Trophoblast cell (in vitro differentiated cells and primary cell): ENCODE results near the gene UBP1.

ENCODE experiments used
- DNase-seq, 2 donors: peaks; one replicate each; pipeline ENCODE4 v3.0.0-alpha.2; 2016
- H2AFZ ChIP-seq: 2 replicates; pipeline ENCODE4 v1.6.1; 2013; ENCODE audit warnings: low read length, moderate library complexity, mild to moderate bottlenecking; ENCODE audit not compliant: insufficient read depth, poor library complexity
- H2AK5ac ChIP-seq: 2 replicates; pipeline ENCODE4 v1.6.1; 2013; ENCODE audit warnings: mild to moderate bottlenecking, low read length
- H2BK120ac ChIP-seq: 2 replicates; pipeline ENCODE4 v1.6.1; 2013; ENCODE audit warnings: low read length, mild to moderate bottlenecking, moderate library complexity; ENCODE audit not compliant: insufficient read depth, poor library complexity
- H2BK12ac ChIP-seq: 2 replicates; pipeline ENCODE4 v1.6.1; 2013; ENCODE audit warnings: mild to moderate bottlenecking, low read length, moderate library complexity
- H2BK5ac ChIP-seq: 2 replicates; pipeline ENCODE4 v1.6.1; 2013; ENCODE audit warnings: low read length, low read depth, moderate library complexity, mild to moderate bottlenecking; ENCODE audit not compliant: poor library complexity
- H3K14ac ChIP-seq: 2 replicates; pipeline ENCODE4 v1.6.1; 2013; ENCODE audit warnings: mild to moderate bottlenecking, low read length
- H3K18ac ChIP-seq: 2 replicates; pipeline ENCODE4 v1.6.1; 2013; ENCODE audit warnings: mild to moderate bottlenecking, low read length
- H3K23ac ChIP-seq: 2 replicates; pipeline ENCODE4 v1.6.1; 2013; ENCODE audit warnings: low read length
- H3K27ac ChIP-seq: 2 replicates; pipeline ENCODE4 v1.5.1; 2013; ENCODE audit warnings: low read depth, mild to moderate bottlenecking, inconsistent platforms, low read length, moderate library complexity
- H3K27me3 ChIP-seq: 2 replicates; pipeline ENCODE4 v1.6.1; 2013; ENCODE audit warnings: inconsistent platforms, mild to moderate bottlenecking, low read length, moderate library complexity; ENCODE audit not compliant: insufficient read depth
- H3K36me3 ChIP-seq, 2 experiments: 1 replicate in 1 of 2; 2 replicates in 1 of 2; pipeline ENCODE4 v1.6.1; 2013; ENCODE audit warnings: low read length in 2 of 2, mild to moderate bottlenecking in 2 of 2, moderate library complexity in 1 of 2; ENCODE audit not compliant: insufficient read depth in 2 of 2, control insufficient read depth in 1 of 2
- H3K4ac ChIP-seq: 2 replicates; pipeline ENCODE4 v1.6.1; 2013; ENCODE audit warnings: low read depth, mild to moderate bottlenecking, low read length, moderate library complexity
- H3K4me1 ChIP-seq, 2 experiments: 1 replicate in 1 of 2; 2 replicates in 1 of 2; pipeline ENCODE4 v1.6.1; 2013; ENCODE audit warnings: low read length in 2 of 2, mild to moderate bottlenecking in 2 of 2, moderate library complexity in 1 of 2; ENCODE audit not compliant: insufficient read depth in 2 of 2, control insufficient read depth in 1 of 2
- H3K4me2 ChIP-seq: 2 replicates; pipeline ENCODE4 v1.6.1; 2013; ENCODE audit warnings: inconsistent platforms, mild to moderate bottlenecking, low read length, moderate library complexity
- H3K4me3 ChIP-seq: 2 replicates; pipeline ENCODE4 v1.5.1; 2013; ENCODE audit warnings: mild to moderate bottlenecking, low read depth, low read length, inconsistent platforms
- H3K79me1 ChIP-seq: one replicate; pipeline ENCODE4 v1.6.1; 2013; ENCODE audit warnings: low read length
- H3K79me2 ChIP-seq: 2 replicates; pipeline ENCODE4 v1.6.1; 2013; ENCODE audit warnings: low read length, mild to moderate bottlenecking; ENCODE audit not compliant: control insufficient read depth, insufficient read depth, poor library complexity
- H3K9ac ChIP-seq: 2 replicates; pipeline ENCODE4 v1.6.1; 2013; ENCODE audit warnings: mild to moderate bottlenecking, low read length
- H3K9me3 ChIP-seq: 2 replicates; pipeline ENCODE4 v1.6.1; 2013; ENCODE audit warnings: low read depth, mild to moderate bottlenecking, control low read depth, inconsistent platforms, low read length; ENCODE audit not compliant: insufficient read depth
- H4K12ac ChIP-seq: 2 replicates; pipeline ENCODE4 v1.6.1; 2013; ENCODE audit warnings: low read depth, mild to moderate bottlenecking, low read length, moderate library complexity
- H4K8ac ChIP-seq: 2 replicates; pipeline ENCODE4 v1.6.1; 2013; ENCODE audit warnings: low read depth, mild to moderate bottlenecking, low read length, moderate library complexity
- H4K91ac ChIP-seq: one replicate; pipeline ENCODE4 v1.6.1; 2013; ENCODE audit warnings: low read depth, mild to moderate bottlenecking, low read length, moderate library complexity
- WGBS: extraction: QIAGEN DNeasy Blood & Tissue Kit; methylation state at CpG from one replicate; pipeline ENCODE4 v1.1.7; 2013; ENCODE audit warnings: missing lambda C conversion rate; ENCODE audit not compliant: insufficient read length, insufficient coverage; ENCODE audit errors: extremely low coverage; 5-methylcytosine and 5-hydroxymethylcytosine counted together

The UBP1 gene

GRCh38 chr3:33437556-33438283, 2.5 kb downstream of the UBP1 start:
- Histone ChIP-seq H3K14ac (no peak overlapping the region), H3K27ac (no peak overlapping the region), H3K79me2 (peaks cover 23% of the 10 kb centered on the region), H3K4me2 (peak overlapping the region; percentile 96), H3K23ac (no peak overlapping the region), H2AK5ac (no peak overlapping the region), H4K12ac (no peak overlapping the region), H3K4me1 (peaks cover 0 to 10% of the 10 kb centered on the region in 2 experiments), H3K9me3 (no peaks in the 10 kb centered on the region), H3K4ac (peak overlapping the region; percentile 53), H2BK12ac (no peak overlapping the region), H3K27me3 (no peaks in the 10 kb centered on the region), H4K91ac (no peak overlapping the region), H2AFZ (no peak overlapping the region), H2BK120ac (no peak overlapping the region), H3K9ac (no peak overlapping the region), H3K18ac (no peak overlapping the region), H3K36me3 (no peaks in the 10 kb centered on the region), H4K8ac (no peak overlapping the region), H3K4me3 (no peak overlapping the region), H2BK5ac (no peak overlapping the region), H3K79me1 (peaks cover 16% of the 10 kb centered on the region)
- DNase-seq, result peak; percentile 33 to 59
- WGBS, result no CpG with 5 or more reads among the region's 3 CpGs

- DNase-seq, result no peak
- no peak overlapping the region for H4K12ac ChIP-seq
- H3K4ac ChIP-seq, result peak overlapping the region; percentile 58
- no CpG with 5 or more reads among the region's 2 CpGs for WGBS
- H3K9ac ChIP-seq, result no peak overlapping the region
- H3K9me3 ChIP-seq, result no peaks in the 10 kb centered on the region
- H2BK12ac ChIP-seq, result no peak overlapping the region
- no peak overlapping the region for H3K27ac ChIP-seq
- H3K79me2 ChIP-seq, result peaks cover 19% of the 10 kb centered on the region
- H3K18ac ChIP-seq, result no peak overlapping the region
- H3K23ac ChIP-seq, result no peak overlapping the region
- H3K14ac ChIP-seq, result no peak overlapping the region
- H3K4me1 ChIP-seq, result peaks cover 3 to 12% of the 10 kb centered on the region in 2 experiments
- no peak overlapping the region for H2AK5ac ChIP-seq
- no peak overlapping the region for H2BK5ac ChIP-seq
- no peaks in the 10 kb centered on the region for H3K36me3 ChIP-seq
- no peak overlapping the region for H4K8ac ChIP-seq
- no peak overlapping the region for H4K91ac ChIP-seq
- H3K79me1 ChIP-seq, result no peaks in the 10 kb centered on the region
- no peak overlapping the region for H2BK120ac ChIP-seq
- no peaks in the 10 kb centered on the region for H3K27me3 ChIP-seq
- no peak overlapping the region for H2AFZ ChIP-seq
- H3K4me3 ChIP-seq, result no peak overlapping the region
- H3K4me2 ChIP-seq, result no peak overlapping the region
Observed at GRCh38 chr3:33433843-33434242, 6.4 kb downstream of the UBP1 start.

DNA sequence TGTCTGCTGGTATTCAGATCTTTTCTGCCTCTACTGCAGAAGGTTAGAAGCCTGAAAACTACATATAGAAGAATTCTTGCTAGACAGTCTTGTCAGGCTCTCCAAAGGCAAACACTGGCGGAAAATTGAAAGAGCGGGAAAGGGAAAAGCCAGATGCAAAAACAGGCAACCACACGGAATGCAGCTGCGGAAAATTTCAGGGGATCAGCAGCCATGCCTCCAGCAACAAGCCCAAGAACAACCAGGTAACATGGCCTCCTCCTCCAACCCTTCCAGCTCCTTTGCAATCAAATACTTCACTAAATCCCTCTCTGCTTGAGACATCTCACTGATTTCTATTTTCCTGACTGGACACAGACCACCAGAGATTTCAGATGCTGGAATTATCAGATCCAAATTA, 9.6 kb downstream of the UBP1 start:
- no peak overlapping the region for H3K9ac ChIP-seq
- no peaks in the 10 kb centered on the region for H3K36me3 ChIP-seq
- H3K9me3 ChIP-seq, result no peaks in the 10 kb centered on the region
- peaks cover 6 to 8% of the 10 kb centered on the region in 2 experiments for H3K4me1 ChIP-seq
- no peak overlapping the region for H3K14ac ChIP-seq
- no peak for DNase-seq
- H4K12ac ChIP-seq, result no peak overlapping the region
- no CpG with 5 or more reads among the region's 4 CpGs for WGBS
- no peak overlapping the region for H4K91ac ChIP-seq
- no peak overlapping the region for H3K23ac ChIP-seq
- no peak overlapping the region for H3K27ac ChIP-seq
- H3K79me2 ChIP-seq, result peaks cover 15% of the 10 kb centered on the region
- H3K4ac ChIP-seq, result peak overlapping the region; percentile 21
- H2BK120ac ChIP-seq, result no peak overlapping the region
- H3K18ac ChIP-seq, result no peak overlapping the region
- H3K27me3 ChIP-seq, result no peaks in the 10 kb centered on the region
- H2BK5ac ChIP-seq, result no peak overlapping the region
- H4K8ac ChIP-seq, result no peak overlapping the region
- no peak overlapping the region for H2AFZ ChIP-seq
- H2BK12ac ChIP-seq, result no peak overlapping the region
- no peak overlapping the region for H2AK5ac ChIP-seq
- H3K79me1 ChIP-seq, result no peaks in the 10 kb centered on the region
- no peak overlapping the region for H3K4me3 ChIP-seq
- H3K4me2 ChIP-seq, result no peak overlapping the region

- H3K4me1 ChIP-seq, result peaks cover 6 to 8% of the 10 kb centered on the region in 2 experiments
- no peak overlapping the region for H2BK12ac ChIP-seq
- H2AFZ ChIP-seq, result no peak overlapping the region
- no peak overlapping the region for H3K4me2 ChIP-seq
- H3K36me3 ChIP-seq, result no peaks in the 10 kb centered on the region
- H3K9ac ChIP-seq, result no peak overlapping the region
- H4K8ac ChIP-seq, result no peak overlapping the region
- H4K91ac ChIP-seq, result no peak overlapping the region
- no peak overlapping the region for H4K12ac ChIP-seq
- no CpG with 5 or more reads among the region's 1 CpG for WGBS
- H3K14ac ChIP-seq, result no peak overlapping the region
- no peak overlapping the region for H2BK120ac ChIP-seq
- H2BK5ac ChIP-seq, result no peak overlapping the region
- no peak overlapping the region for H2AK5ac ChIP-seq
- H3K4me3 ChIP-seq, result no peak overlapping the region
- no peak overlapping the region for H3K27ac ChIP-seq
- no peak for DNase-seq
- no peaks in the 10 kb centered on the region for H3K79me1 ChIP-seq
- H3K4ac ChIP-seq, result peak overlapping the region; percentile 29
- no peaks in the 10 kb centered on the region for H3K9me3 ChIP-seq
- no peak overlapping the region for H3K23ac ChIP-seq
- no peak overlapping the region for H3K18ac ChIP-seq
- no peaks in the 10 kb centered on the region for H3K27me3 ChIP-seq
- peaks cover 12% of the 10 kb centered on the region for H3K79me2 ChIP-seq
Observed at GRCh38 chr3:33430061-33430460, 10.1 kb downstream of the UBP1 start.
